HG03108 (cell line): Measurements from ENCODE around the gene HRH1.

Experiments used
- ATAC-seq: cut with Tn5 transposase; IDR thresholded peaks from one replicate; pipeline ENCODE4 v1.9.1; 2021; ENCODE audit warnings: moderate library complexity; ENCODE audit not compliant: unreplicated experiment

HRH1 gene

DNA sequence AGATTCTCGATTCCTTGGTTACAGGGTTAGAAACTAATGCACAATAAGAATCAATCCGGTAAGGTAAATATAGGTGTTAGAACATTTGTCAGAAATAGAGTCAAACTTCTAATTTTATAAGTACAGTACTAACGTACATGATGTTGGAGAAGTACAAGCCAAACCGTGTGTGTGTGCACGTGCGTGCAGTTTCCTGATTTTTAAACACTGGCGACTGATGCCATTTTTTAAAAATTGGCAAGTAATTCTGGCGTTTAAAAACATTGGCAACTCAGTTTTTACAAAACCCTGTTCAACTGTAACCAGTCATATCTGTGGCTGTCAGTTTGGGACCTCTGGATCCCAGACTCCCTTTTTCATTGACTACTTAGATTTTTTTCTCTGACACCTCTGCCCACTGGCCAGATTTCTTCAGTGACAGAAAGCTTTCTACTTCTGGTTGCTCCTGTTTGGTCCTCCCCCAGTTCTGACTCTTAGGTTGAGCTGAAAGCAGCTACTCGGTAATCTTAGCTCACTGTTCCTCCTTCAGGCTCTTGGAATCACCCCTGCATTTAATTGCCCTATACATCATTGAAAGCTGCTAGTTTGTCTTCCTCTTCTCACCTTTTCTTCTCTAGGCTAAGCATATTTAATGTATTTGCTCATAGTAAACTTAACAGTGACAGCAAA lies 118.7 kb downstream of the HRH1 start:
- ATAC-seq, result no peak

- ATAC-seq, result no peak
Observed at GRCh38 chr3:11273891-11274291, 119.6 kb downstream of the HRH1 start.

- ATAC-seq, result no peak
Observed at GRCh38 chr3:11274566-11275142, 120.4 kb downstream of the HRH1 start.

- ATAC-seq, result no peak
Observed at GRCh38 chr3:11275926-11276325, 121.6 kb downstream of the HRH1 start.

DNA sequence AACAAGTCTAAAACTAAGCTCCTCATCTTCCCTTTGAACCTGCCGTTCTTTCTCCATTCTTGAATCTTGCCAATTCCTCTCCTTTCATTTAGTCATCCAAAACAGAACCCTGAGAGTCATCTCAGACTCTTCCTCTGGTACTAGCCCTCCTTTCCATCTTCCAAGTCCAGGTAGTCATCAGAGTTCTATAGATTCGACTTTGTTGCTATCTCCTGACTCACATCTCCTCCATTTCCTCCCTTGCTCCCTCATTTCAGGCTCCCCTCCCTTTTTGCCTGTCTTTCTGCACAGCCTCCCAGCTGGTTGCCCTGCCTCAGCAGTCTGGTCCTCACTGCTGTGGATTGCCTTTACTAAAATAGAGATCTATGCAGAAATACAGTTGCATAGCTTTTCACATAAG lies 122.6 kb downstream of the HRH1 start:
- no peak for ATAC-seq

DNA sequence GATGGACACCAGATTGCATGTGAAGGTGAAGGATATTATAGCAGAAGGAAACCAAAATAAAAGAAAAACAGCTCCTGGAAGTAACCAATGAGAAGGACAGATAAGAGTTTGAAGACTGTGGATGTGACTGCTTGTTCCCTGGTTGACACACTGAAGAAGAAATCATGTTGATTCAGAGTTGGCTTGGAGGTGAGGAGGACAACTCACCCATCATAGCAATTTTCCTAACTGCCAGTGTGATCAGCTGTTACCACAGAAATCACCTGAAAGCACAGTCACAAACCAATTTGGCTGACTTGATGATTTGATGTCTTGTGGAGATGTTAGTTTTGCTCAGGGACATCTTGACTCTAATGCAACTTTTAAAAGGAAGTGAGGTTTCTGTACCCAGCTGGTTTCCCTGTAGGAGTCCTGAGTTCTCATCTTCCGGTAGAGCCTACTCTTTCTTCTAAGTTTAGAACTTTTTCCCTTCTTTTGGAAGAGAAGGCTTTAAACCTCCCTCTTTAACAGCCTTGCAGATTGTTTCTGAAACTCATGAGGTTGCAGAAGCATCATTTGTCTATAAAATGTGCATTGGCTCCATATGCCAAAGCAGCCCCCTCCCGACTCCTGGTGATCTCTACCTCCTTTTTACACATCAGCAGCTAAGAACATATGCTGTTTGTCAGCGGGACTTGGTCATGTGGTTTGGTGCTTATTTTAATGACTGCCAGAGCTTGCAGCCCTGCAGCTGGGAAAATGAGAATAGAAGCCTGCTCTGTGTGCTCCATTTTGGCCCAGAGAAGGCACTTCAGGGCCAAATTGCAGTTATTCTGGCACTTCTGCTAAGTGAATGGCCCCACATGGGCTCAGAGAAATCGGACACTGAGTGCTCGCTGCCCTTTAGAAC lies 128.2 kb downstream of the HRH1 start:
- ATAC-seq, result no peak

DNA sequence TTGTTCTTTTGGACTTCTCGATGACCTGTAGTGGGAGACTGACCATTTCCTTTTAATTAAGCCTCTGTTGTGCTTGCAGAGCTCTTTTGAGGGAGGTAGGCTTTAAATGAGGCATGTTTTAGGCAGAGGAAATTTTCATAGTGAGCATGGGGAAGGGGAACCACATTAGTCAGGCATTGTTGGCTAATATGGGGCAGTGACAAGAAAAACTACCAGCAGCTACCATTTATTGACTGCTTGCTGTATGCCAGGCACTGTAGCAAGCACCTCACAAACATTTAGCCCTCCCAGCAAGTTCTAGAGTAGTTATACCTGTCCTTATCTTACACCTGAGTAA lies 128.8 kb downstream of the HRH1 start:
- ATAC-seq, result no peak

DNA sequence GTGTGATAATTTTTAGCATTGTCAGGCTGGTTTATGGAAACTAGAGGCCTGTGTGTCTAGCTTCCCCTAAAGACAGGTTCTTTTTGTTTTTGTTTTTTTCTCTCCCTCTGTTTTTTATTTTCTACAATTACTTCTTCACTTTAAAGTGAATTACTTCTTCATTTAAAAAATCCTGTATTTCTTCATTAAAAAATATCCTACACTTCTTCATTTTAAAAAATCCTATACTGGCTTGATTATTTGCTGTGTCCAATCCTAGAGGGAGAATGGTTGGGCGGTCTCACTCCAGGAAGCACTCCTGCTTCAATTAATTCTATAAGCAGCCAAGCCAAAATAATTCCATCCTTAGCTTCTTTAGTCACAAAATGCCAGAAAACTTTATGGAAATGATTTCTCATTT lies 129.7 kb downstream of the HRH1 start:
- no peak for ATAC-seq

GRCh38 chr3:11285471-11285870 lies 131.2 kb downstream of the HRH1 start:
- ATAC-seq, result no peak

DNA sequence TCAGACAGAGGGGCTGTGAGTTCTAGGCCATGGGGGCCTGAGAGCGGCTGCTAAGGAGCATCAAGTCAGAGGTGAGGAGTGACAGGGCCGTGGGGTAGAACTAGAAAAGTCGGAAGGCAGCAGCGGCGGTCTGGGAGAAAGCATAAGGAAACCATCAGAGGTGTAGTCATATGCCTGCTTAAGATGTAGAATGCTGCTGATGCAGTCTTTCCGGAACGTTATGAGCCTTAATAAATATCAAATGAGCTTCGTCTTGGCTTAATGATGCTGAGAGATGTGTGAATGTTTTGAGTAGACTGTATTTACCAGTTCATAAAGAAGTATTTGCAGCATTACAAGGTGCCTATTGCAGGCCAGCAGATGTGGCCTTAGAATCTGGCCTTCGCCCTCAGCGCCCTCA lies 133.1 kb downstream of the HRH1 start:
- no peak for ATAC-seq

GRCh38 chr3:11288021-11288491 lies 133.8 kb downstream of the HRH1 start:
- no peak for ATAC-seq

DNA sequence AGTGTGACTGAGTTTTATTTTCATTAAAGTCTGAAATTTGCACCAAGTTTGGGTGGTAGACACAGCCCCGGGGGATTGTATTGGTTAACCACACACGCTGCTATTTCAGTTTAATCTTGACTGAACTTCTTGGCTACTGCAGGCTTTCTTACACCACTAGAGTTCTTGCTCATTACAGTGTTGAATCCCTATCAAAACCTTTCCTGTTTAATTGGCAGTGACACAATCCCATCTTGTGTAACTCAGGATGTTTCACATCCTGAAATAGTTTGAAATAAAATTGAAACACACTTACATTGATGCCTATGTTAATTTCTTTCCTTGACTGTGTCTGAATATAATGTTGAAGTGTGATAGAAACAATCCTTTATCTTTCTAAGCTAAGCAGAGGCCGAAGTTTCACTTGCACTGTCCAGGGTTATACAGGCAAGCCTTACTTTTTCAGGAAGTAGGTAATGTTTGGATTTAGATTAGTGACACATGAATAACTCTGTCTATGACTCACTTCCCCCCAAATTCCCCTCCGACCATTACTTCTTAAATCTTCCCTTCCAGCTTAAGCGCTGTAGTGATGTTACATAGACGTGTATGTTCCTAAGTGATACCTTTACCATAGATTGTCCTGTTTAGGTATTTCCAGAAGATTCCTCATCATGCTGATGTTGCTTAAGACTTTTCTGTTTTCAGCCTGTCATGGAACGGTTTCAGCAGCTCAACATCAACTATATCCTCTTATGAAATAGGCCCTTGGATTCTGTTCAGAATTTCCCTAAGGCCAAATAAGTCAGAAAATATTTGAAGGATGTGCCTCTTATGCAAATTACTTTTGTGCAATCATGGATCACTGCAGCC lies 134.7 kb downstream of the HRH1 start:
- peak; percentile 52 for ATAC-seq

GRCh38 chr3:11289864-11290263 lies 135.6 kb downstream of the HRH1 start:
- ATAC-seq, result no peak

DNA sequence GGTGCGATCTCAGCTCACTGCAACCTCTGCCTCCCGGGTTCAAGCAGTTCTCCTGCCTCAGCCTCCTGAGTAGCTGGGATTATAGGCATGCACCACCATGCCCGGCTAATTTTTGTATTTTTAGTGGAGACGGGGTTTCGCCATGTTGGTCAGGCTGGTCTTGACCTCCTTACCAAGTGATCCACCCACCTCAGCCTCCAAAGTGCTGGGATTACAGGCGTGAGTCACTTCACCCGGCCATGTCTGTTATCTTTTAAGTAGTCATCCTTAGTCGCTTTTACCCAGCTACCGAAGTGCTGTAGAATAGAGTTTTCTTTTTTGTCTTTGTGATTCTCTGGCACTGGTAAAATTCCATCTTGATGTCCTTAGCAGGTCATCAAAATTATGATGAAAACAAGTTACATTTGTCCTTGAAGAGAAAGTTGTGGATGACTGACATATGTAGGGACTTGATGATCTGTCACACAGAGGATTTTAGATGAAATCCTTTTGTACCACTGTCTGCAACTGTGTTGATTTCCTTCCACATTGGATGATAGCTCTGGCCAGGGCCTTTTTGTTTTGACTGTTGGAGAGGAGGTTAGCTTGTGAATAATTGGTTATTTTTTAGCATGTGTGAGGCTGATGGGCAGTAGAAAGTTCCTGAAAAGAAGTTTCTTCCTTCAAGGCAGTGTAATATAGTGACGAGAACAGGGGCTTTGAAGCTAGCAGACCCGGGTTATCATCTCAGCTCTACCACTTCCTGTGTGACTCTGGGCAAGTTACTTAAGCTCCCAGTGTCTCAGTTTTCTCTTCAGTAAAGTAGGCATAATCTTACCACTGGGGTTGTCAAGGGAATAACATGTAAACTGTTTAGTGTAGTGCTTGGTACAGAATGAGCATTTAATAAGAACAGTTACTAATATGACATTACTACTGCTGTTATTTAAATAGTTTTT lies 136.7 kb downstream of the HRH1 start:
- peak; percentile 31 for ATAC-seq

DNA sequence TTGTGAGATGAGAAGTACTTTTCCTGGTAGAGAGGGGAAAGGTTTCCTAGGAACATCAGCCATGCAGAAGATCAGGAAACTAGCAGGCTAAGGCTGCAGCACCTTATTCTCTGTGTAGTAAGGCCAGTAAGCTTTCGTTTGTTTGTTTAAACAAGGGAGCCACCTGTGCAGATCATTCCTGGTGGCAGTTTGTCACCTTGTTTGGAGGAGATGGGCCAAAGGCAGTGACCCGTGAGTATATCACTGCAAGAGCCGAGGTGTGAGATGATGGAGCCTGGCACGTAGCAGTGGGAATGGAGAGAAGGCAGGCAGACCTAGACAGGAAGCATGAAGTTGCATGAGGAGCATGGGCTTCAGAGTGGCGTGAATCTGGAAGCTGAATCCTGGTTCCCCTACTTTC lies 137.5 kb downstream of the HRH1 start:
- ATAC-seq, result no peak

GRCh38 chr3:11297126-11297525 lies 142.8 kb downstream of the HRH1 start:
- no peak for ATAC-seq

GRCh38 chr3:11300970-11301369 lies 146.7 kb downstream of the HRH1 start:
- peak; percentile 97 for ATAC-seq

GRCh38 chr3:11302444-11302843 lies 148.2 kb downstream of the HRH1 start:
- no peak for ATAC-seq

DNA sequence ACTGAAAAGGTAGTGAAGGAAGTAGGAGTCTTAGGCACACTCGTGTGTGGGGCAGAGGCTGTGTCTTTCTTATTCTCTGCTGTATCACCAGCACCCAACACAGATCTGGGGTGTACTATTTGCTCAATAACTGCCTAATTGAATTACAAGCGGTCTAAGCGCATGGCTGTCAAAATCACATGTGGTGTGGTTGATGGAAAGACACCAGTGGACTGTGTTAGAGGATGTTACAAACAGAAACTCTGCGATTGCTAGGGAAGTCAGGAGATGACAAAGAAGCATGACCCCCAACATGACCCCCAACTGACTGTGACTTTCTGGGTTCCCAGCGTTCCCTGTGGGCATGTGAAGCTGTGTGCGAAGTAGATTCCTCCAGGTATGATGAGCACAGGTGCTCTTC lies 149.9 kb downstream of the HRH1 start:
- no peak for ATAC-seq

DNA sequence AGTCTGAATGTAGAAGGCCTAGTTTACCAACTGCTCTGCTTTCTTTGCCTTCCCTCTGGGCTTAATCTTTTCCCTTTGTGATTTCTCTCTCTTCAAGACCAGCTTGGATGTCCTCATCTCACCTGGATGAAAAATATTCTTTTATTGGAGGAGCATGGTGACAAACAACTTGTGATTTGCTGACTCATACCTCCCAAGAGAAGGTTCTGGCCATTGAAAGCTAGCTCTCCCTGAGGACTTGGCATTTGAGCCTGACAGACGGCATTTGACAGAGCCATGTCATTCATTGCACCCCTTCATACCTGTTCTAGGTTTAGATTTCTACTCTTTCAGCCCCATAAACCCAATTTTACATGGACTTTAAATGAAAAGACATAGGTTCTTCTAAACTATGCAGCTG lies 151.2 kb downstream of the HRH1 start:
- no peak for ATAC-seq
